Measurements from ENCODE around the gene SLIT3.

SLIT3 gene

DNA sequence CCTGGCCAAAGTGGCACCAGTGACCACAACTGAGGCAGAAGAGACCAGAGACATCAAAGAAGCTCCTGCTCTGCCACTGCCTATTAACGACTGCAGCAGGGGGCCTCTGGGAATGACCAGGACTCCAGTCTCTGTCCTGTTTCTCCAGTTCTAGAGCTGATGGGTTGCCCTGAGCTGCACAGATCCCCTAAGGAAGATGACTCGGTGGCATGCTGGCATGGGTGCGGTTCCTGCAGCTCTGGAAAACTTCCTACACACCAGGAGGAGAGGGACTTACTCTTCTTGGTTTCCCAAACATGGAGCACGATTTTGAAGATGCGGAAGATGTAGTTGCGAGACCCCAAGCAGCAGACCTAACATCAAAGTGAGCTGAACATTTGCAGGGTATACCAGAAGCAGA lies 2.7 kb downstream of the SLIT3 start:
- no peak for DNase-seq

DNA sequence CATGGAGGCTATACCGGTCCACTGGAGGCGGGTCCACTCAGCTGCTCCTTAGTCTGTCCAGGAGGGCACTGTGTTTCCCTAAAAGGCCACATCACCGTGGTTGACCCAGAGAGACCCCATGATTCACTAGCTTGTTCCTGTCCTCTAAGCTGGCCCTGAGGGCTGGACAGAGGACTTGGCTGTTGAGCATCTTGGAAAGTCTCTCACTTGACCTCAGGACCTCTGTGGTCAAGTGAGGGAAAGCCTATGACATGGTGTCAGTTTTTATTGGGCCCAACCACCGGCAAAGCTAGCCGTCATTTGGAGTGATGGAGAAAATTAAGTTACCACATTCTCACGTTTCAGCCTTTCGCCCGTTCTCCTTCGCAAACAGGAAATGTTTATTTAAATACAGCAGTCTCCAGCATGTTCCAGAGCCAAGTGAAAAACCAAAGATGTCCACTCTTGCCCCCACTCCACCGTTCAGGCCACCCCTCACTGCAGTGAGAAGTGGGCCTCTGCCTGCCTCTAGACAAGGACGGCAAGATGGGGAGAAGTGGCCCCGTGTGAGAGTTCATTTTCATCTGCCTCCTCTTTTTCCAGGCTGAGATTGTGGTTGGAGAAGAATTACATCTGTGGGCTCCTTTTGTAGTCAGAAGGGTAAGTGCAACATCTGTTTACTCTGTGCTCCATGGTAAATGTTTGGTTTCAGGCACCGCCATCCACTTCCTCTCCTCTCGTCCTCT lies 4.4 kb downstream of the SLIT3 start:
- no peak for DNase-seq

DNA sequence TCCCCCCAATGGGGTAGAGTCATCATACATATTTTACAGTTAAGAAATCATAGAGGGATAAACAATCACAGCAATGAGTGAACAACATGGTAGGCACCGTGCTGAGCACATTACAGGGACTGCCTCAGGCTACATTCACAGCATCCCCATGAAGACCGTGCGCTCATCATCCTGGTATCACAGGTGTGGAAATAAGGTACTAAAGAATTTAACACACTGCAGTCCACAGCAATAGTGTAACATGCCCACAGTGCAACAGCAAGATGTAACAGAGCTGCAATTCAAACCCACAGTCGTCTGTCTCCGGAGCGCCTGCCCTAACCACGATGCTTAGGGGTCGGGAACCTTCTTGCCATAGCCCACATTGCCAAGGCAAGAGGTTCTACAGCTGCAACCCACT lies 5.6 kb downstream of the SLIT3 start:
- DNase-seq = no peak

DNA sequence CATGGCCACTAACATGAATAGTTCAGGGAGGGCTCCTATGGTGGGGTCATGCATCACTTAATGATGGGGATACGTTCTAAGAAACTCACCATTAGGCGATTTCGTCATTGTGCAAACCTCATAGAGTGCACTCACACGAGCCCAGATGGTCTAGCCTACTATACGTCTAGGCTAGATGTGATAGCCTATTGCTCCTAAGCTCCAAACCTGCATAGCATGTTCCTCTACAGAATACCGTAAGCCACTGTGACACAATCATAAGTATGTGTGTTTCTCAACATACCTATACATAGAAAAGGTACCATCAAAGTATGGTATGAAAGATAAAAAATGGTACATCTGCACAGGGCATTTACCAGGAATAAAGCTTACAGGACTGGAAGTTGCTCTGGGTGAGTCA lies 6.3 kb downstream of the SLIT3 start:
- DNase-seq = no peak

DNA sequence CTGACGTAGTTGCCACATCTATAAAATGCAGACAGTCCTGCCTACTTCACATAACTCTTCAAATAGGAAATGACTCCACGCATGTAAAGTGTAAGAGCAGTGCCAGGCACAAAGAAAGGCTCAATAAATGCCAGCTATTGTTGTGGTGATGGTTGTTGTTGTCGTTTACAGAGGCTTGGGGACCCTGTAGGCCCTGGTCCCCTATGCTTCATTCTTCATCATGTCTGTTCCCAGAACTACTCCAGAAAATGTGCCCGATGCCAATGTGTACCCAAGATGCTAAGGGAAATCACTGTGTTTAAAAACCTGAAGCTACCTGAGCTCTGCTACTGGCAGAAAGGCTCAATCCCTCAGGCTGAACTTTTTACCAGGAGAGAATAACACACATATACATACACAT lies 9.1 kb downstream of the SLIT3 start:
- DNase-seq = no peak

DNA sequence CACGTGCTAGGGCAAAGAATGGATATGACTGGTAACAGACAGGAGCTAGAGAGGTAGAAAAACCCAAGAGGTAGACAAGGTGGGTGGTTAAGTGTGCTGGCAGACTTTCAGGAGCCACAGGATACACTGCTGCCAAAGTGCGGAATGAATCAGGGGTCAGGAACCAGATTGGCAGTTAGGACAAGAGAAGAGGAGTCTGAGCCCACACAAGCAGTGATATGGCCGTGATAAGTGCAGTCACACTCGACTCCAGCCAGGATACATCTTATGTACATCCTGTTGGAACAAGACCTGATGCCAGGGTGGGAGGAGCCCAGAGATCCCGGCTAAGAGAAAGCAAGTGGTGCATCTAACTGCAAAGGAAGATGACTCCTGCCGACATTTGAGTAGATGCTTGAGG lies 10.0 kb downstream of the SLIT3 start:
- DNase-seq = no peak

DNA sequence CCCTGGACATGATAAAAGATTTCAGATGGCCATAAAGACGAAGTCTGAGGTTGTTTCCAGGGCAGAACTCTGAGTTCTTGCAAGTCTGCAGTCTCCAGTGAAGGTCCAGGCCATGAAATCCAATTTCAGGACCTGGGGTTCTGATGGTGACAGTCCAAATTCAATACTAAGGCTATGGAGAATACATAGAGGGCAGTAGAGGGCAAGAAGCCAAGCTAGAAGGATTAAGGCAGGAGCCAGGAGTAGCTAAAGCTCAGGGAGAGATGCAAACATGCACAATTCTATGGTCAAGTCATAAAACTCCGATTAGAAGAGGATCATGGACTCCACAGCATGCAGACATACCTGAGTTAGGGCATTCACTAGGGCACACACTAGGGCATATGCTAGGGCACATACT lies 11.4 kb downstream of the SLIT3 start:
- DNase-seq = no peak

DNA sequence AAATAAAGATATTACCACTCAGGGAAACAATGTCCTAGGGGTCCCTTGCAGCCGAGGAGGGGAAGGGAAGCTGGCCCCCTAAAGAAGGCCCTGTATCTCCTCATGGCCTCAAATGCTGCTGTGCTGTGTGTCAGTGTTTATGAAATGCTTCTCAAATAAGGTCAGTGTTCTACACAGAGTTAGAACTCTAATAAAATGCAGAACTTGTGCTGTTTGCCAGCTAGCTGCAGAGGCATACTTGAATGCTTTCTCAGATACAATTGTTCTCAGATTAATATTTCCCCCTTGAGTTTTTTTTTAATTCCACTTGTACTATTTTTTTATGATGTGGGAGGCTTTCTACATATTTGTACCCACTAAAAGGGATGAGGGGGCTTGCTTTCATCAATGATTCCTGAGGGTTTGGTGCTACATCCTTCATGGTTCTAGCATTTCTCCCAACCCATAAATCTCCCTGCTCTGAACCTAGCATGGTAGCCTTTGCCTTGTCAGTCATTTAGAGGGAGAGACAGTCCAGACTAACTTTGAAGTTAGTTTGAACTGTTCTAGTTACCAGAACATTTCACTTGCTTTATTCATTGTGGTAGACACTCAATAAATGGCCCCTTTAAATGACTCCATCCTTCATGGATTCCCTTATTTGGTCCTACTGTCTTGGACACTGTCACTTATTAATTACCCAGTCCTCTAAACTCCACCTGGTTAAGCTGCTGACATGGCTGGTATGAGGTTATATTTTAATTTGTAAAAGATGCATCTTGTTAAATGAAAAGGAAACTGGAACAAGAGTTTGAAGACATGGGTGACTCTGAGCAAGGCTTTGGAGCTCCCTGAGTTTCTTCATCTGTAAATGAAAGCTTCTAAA lies 12.6 kb downstream of the SLIT3 start:
- no peak for DNase-seq

DNA sequence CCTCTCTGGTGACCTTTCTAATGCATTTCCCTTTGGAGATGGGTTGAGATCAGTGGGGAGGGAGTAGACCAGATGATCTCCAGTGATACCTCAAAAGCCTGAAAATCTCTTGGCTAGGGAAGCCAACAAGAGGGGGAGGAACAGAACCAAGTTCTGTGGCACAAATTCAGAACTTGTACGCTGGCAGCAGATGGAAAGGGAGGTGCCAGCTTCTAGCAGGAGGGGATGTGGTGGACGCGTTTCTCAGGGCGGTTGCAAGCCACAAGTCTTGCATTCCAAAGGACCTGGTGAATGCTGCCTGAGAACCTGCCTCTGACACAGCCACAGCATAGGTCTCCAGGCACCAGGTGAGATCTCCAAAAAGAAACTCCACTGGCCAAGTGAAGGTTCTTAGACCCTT lies 13.4 kb downstream of the SLIT3 start:
- DNase-seq = no peak

DNA sequence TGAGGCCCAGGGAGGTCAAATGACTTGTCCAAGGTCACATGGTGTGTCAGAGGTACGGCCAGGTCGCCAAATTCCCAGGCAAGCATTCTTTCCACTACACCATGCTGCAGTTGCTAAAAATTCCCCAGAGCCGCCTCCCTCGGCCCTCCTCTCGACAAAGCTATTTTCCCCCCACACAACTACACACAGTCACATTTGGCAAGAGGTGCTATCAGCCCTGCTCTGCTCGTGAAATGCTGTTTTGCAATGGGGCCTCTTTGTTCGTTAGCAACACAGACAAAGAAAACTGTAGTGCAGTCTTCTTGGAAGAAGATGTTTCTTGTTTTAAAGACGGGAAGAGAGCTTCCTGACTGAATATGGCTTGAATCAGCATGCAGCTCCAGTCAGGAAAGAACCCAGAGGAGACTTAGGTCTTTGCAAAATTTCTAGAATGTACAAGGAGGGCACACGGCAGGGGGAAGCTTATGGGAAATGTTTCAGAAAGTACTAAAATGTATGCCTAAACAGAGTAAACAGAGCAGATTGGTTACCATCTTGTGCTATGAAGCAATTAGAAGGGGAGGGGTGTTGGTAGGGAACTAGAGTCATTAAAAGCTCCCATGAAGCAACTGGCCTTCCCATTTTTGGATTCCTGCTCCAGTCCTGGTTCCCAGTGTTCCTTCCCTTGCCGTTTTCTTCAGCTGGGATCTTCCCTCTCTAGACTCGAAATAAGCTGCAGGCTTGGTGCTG lies 14.2 kb downstream of the SLIT3 start:
- DNase-seq = no peak

DNA sequence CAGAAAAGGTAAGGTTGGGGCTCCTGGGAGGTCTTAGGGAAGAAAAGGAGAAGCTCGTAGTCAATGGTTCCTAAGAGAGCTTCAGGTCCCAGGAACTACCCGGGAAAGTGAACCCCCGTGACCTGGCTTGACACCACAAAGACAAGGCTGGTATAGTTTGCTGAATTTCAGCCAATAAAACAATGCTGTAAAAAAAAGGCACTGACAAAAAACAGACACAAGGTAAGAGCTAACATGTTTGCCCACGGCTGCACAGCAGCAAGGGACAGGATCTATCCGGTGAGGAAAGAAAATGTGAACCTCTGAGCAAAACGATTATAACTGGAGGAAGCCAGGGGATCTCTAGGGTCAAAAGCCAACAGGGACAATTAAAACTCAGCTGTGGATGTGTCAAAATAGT lies 17.1 kb downstream of the SLIT3 start:
- no peak for DNase-seq

DNA sequence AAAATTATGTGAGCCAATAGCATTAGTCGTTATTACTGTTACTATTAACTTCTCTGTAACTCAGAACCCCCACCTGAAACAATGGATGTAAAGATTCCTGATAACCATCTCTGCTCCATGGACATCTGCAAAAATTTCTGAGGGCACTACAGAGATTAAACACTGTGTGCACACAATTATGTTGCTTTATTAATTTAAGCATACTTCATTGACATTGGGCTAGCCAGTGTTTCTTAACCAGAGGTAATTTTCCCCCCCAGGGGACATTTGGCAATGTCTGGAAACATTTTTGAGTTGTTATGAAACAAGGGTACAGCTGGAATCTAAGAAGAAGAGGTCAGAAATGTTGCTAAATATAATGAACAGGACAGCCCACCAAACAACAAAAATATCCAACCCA lies 19.3 kb downstream of the SLIT3 start:
- DNase-seq = no peak

DNA sequence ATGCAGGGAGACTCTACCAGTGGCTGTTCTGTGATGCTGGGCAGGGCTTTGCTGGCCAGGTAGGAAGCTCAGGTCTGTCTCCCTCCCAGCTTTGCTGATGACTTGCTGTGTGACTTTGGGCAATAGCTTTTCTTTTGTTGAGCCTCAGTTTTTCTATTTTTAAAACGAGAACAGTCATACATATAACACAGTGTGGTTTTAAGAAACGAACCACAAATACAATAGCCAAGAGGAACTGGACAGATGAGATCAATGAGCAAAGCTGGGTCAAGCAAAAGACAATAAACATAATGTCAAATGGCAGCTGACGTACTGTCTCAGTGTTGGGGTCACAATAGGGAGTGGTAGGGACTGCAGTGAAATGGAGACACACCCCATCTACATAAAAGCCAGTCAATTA lies 20.2 kb downstream of the SLIT3 start:
- DNase-seq = no peak

DNA sequence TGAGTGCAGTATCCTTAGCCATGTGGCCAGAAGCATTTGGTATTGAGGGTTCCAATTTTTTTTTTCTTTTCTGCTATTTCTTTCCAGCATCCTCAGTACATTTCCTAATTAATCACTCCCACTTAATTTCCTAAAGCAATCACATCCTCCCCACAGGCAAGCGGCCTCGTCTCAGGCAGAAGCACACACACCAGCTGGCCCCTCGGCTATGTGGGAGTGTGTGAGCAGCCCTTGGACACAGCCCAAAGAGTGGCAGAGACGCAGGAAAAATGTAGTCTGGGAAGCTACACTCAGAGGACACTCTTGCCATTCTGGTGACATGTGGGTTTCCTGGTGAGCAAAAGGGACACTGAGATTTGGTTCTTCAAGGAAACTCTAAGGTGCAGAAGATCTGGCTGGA lies 20.7 kb downstream of the SLIT3 start:
- DNase-seq = no peak

DNA sequence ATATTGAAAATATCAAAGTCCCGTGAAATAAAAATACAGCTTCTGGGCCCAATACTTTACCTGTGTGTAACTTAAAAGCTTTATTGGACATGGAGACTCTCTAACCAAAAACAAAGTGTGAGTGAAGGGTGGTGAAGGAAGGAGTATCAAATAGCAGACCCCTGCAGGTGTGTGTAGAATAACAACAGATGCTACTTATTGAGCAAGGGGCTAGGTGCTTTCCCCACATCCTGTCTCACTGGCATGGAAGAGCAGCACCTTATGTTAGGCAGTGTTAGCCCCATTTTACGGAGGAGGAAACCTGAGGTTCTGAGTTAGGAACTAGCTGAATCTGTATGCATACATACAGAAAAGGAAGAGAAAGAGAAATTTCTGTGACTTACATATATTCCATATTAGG lies 21.8 kb downstream of the SLIT3 start:
- DNase-seq = no peak

DNA sequence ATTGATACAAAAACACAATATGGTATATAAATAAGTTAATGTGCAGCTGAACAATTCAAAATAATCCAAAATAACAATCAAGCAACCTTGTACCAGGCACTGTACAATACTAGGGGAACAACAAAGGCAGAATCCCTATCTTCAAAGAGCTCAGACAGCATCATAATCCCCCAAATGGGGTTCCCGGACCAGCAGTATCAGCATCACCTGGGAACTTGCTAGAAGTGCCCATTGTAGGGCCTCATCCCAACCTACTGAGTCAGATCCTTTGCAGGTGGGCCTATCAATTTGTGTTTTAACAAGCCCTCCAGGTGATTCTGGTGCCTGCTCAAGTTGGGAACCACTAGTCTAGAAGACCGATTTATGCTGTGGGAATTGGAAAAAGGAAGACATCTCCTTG lies 27.1 kb downstream of the SLIT3 start:
- no peak for DNase-seq

DNA sequence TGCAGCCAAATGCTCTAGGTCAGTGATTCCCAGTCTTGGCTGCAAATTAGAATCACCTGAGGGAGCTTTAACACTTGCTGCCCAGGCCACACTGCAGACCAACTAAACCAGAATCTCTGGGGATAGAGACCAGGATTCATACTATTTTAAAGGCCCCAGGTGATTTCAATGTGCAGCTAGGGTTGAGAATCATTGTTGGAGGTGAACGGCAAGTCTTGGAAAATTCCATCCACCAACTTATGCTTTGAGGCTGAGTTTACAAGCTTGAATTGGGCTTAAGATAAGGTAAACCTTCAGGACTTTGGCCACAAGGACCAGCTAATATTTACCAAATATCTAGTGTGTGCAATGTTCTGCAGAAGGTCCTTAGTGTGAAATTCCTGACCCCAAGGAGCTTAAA lies 27.5 kb downstream of the SLIT3 start:
- no peak for DNase-seq

DNA sequence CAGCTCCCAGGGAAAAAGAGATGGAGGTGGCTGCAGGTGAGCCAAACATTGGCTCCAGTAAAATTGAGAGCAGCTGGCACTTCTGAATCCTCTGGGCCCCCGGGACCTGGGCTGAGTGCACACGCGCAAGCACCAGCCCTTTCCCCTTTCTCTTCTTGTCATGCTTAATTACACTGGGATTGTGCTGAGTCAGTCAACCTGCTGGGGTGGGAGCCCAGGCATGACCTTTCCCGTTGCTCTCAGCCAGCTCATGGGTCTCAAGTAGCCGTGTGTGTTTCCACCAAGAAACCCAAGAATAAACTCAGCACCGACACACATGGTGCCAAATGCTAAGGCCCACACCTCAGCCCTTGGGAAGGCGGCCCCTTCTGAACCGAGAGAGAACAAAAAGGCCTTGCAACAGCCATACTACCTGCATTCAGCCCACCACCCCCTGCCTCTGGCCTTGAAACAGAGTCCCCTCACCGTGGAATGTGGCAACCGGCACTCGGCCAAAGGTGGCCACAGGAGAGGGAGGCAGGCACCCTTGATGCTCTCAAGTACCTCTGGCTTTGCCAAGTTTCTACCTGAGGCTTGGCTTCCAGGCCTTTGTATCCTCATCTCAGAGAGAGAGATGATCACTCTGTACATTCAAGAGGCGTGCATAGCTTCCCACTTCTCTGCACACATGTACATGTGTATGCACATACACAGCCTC lies 28.1 kb downstream of the SLIT3 start:
- no peak for DNase-seq

DNA sequence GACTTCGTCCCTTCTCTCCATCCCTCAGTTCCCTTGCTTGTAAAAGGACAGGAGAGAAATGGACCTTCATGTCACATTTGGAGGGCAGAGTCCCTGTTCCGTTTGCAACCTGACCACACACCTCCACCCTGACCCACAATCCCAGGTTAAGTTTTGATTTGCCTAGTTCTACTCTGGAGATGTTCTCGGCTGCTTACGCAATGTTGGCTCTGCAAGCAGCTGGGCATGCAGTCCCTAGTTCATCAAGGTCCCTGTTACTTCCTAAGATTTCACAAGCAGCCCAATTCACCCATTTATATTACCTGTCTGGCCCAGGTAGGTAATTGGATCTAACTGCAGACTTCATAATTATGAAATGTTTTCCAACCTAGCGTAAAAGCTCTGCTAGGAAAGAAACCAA lies 28.8 kb downstream of the SLIT3 start:
- no peak for DNase-seq

DNA sequence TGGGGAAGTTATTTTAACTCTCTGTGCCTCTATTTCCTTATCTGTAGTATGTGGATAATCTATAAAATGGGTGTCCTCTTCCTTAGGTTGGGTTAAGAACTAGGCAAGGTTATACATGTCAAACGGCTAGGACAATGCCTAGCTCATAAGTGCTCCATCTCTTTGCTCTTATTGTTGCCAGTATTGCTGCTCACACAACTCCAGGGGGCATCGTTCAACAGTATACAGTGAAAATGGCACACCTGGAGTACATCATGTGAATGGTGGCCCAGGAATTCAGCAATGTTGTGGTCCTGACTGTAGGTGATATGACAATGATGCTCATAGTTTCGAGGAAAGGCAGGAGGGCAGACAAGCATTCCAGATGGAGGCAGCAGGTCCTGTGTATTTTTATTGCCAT lies 30.1 kb downstream of the SLIT3 start:
- no peak for DNase-seq

DNA sequence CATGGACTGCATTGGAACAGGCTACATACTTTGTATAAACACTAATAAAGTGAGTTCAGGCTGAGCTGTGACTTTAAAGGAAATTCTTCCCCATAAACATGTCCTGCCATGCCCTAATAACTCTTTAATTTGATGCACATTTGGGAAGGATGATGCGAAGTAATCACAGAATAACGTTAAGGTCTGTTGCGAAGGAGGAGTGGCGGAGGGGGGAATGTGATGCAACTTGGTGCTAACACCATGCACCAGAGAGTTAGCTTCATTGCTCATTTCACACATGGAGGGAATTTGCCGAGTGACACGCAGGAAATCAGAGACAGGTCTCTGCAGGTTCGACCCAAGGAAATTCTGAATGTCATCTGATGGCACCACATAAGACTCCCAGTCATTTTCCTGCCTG lies 32.9 kb downstream of the SLIT3 start:
- no peak for DNase-seq

DNA sequence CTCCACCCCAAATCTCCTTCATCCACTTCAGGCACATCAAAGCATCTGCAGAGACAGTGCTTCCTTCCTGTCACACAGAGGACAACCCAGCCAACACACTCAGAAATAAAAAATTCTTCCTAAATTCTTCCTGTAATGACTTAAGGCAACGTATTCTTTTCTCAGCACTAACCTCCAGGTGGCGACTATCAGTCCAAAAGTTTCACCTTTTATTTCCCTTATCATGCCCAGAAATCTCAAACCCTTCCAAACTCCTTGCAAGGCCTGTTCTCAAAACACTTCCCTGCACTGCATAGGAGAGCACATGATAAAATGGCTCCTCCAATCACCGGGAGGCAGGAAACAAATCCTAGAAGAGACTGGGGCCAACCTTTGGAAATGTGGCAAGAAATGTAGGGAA lies 35.1 kb downstream of the SLIT3 start:
- no peak for DNase-seq

DNA sequence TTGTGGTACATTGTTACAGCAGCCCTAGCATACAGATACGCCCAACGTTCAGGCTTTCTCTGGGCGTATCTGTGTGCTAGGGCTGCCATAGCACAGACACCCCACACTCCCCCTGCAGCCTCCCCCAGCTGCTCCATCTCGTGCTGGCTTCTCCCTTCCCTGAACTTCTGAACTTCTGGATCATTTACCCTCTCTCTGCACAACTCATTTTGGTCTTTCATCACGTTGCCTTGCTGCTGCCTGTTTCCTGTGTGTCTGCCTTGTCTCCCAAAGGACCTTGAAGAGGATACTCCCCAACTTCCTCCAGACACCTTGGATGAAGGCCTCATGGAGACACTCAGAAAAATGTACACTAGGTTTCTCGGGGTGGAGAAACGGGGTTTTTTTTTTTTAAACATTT lies 37.3 kb downstream of the SLIT3 start:
- no peak for DNase-seq

Data from stimulated activated naive CD4-positive, alpha-beta T cell (primary cell).